T-helper 2 cell treated with Interferon-gamma antibody and Interleukin-4, amounts not matched to agents 5 μg/mL and 100 μg/mL, for 36 hours (primary cell): ENCODE measurements around the gene BMP4.

Source experiments
- DNase-seq: peaks from one replicate; pipeline ENCODE4 v3.0.0; 2021; ENCODE audit warnings: low spot score
- H3K27ac Mint-ChIP-seq: one replicate; pipeline ENCODE4 v1.8.0; 2021; ENCODE audit warnings: mild to moderate bottlenecking, mixed read lengths
- H3K27me3 Mint-ChIP-seq: one replicate; pipeline ENCODE4 v1.8.0; 2021; ENCODE audit warnings: low read depth, mixed read lengths
- H3K36me3 Mint-ChIP-seq: one replicate; pipeline ENCODE4 v1.8.0; 2021; ENCODE audit warnings: low read depth, mixed read lengths
- H3K4me1 Mint-ChIP-seq: one replicate; pipeline ENCODE4 v1.8.0; 2021; ENCODE audit warnings: low read depth, mixed read lengths
- H3K4me3 Mint-ChIP-seq: one replicate; pipeline ENCODE4 v1.8.0; 2022; ENCODE audit warnings: mild to moderate bottlenecking, moderate library complexity, mixed read lengths
- H3K9me3 Mint-ChIP-seq: one replicate; pipeline ENCODE4 v1.8.0; 2021; ENCODE audit warnings: mixed read lengths

BMP4 gene

GRCh38 chr14:53916239-53916638 is 40.4 kb downstream of the BMP4 start:
- H3K9me3 Mint-ChIP-seq = peaks cover 10% of the 10 kb centered on the region
- H3K27ac Mint-ChIP-seq = no peak overlapping the region
- no peak overlapping the region for H3K4me3 Mint-ChIP-seq
- H3K36me3 Mint-ChIP-seq = no peaks in the 10 kb centered on the region
- no peaks in the 10 kb centered on the region for H3K27me3 Mint-ChIP-seq
- no peaks in the 10 kb centered on the region for H3K4me1 Mint-ChIP-seq
- no peak for DNase-seq

GRCh38 chr14:53915364-53916014 is 41.1 kb downstream of the BMP4 start:
- Mint-ChIP-seq H3K27me3 (no peaks in the 10 kb centered on the region), H3K36me3 (no peaks in the 10 kb centered on the region), H3K27ac (no peak overlapping the region), H3K4me3 (no peak overlapping the region), H3K9me3 (peaks cover 10% of the 10 kb centered on the region), H3K4me1 (no peaks in the 10 kb centered on the region)
- no peak for DNase-seq

DNA sequence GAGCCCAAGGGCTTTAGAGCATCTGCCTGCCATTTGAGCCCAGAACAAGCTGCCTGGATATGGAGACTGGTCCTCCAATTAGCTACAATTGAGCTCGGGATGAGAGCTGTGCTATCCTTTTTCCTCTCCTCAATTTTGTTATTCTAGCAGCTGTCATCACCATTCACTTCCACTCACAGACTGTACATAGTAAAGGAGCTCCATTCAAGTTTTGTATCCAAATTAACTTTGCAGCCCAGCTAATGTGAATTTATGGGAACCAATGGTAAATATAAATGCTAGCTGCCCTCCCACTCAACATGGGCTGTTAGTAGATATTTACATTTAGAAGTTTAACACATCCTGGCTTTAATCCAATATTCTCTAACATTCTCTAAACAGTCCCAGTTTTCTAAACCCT is 44.6 kb downstream of the BMP4 start:
- no peaks in the 10 kb centered on the region for H3K27me3 Mint-ChIP-seq

GRCh38 chr14:53908416-53908815 is 48.2 kb downstream of the BMP4 start:
- Mint-ChIP-seq H3K36me3 (no peaks in the 10 kb centered on the region), H3K9me3 (peaks cover 4% of the 10 kb centered on the region), H3K4me3 (no peak overlapping the region), H3K27me3 (no peaks in the 10 kb centered on the region), H3K27ac (no peak overlapping the region), H3K4me1 (no peaks in the 10 kb centered on the region)
- no peak for DNase-seq

More for the DNA sequence above, 44.6 kb downstream of the BMP4 start:
- H3K4me1 Mint-ChIP-seq = no peaks in the 10 kb centered on the region
- H3K9me3 Mint-ChIP-seq = peaks cover 10% of the 10 kb centered on the region
- DNase-seq = no peak
- no peaks in the 10 kb centered on the region for H3K36me3 Mint-ChIP-seq
- no peak overlapping the region for H3K4me3 Mint-ChIP-seq
- no peak overlapping the region for H3K27ac Mint-ChIP-seq

DNA sequence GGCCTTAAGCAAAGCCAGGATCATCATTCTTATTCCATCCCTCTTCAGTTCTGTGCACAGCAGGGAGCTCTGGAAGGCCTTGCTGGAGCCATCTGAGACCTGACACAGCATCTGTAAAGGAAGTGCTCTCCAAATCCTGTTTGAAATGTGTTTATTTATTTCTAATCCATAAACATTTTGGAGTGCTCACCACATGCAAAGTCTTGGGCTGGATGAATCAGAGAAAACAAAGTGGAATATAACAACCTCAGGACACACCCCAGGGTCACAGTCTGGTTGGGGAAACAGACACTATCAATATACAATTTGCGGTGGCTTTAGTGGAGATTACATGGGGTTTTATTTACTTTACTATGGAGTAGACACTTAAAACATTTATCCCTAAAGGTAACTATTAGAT is 54.3 kb downstream of the BMP4 start:
- Mint-ChIP-seq H3K27ac (no peak overlapping the region), H3K4me3 (no peak overlapping the region), H3K9me3 (peaks cover 4% of the 10 kb centered on the region), H3K27me3 (no peaks in the 10 kb centered on the region), H3K36me3 (no peaks in the 10 kb centered on the region), H3K4me1 (no peaks in the 10 kb centered on the region)
- DNase-seq = no peak

GRCh38 chr14:53900499-53900898 is 56.1 kb downstream of the BMP4 start:
- Mint-ChIP-seq H3K36me3 (no peaks in the 10 kb centered on the region), H3K4me1 (no peaks in the 10 kb centered on the region), H3K9me3 (peaks cover 4% of the 10 kb centered on the region), H3K4me3 (no peak overlapping the region), H3K27me3 (no peaks in the 10 kb centered on the region), H3K27ac (no peak overlapping the region)
- DNase-seq = no peak
